Mucosa of descending colon (tissue), 3 donors: ENCODE results near the gene KRTAP2-2. TPM values are rescaled to one million over a fixed set of nuclear protein-coding genes. Genes with fewer than 3 reads are reported as not detected.

Experiments
- ATAC-seq: fragments of 200-7000 bp; cut with Tn5 transposase; one replicate; pipeline ENCODE4 v1.9.1; 2020; ENCODE audit warnings: mild to moderate bottlenecking, moderate library complexity
- DNase-seq, 3 donors: peaks; one replicate each; pipeline ENCODE4 v3.0.0-alpha.2; 2020
- H3K36me3 ChIP-seq: fragments of 200-600 bp; one replicate; pipeline ENCODE4 v1.8.0; 2021; ENCODE audit warnings: low read depth, mild to moderate bottlenecking
- H3K4me1 ChIP-seq: fragments of 200-600 bp; one replicate; pipeline ENCODE4 v1.8.0; 2021; ENCODE audit warnings: low read depth, mild to moderate bottlenecking
- H3K4me3 ChIP-seq: fragments of 200-600 bp; one replicate; pipeline ENCODE4 v1.8.0; 2021; ENCODE audit warnings: mild to moderate bottlenecking
- H3K9me3 ChIP-seq: fragments of 200-600 bp; one replicate; pipeline ENCODE4 v1.8.0; 2021; ENCODE audit warnings: mild to moderate bottlenecking
- CTCF ChIP-seq: fragments of 200-600 bp; IDR thresholded peaks from one replicate; pipeline ENCODE4 v1.8.0; 2022; ENCODE audit warnings: antibody characterized with exemption, mild to moderate bottlenecking
- intact Hi-C, 2 donors: fragments of 100-400 bp; cut with DNase I in 1 of 2; cut with micrococcal nuclease in 1 of 2; formaldehyde crosslinking; loops; one replicate each; pipeline versions ENCODE4 v1.11.0 to v1.11.1; 2022; cut with DNase I, micrococcal nuclease
- total RNA-seq, 3 donors: library from RNA; stranded (reverse); fragmentation: NEBNext Ultra II Directional in 2 of 3; extraction: Animal tissue kit (Norgen Biotek cat#: 25700) in 2 of 3; gene quantifications; one replicate each; pipeline versions ENCODE4 v1.2.1 to v1.2.4, GENCODE V29; 2021 to 2023
- donor health status: DM: no; HTN: no; CAD: no; lungs with moderate emphysema.
- donor health status: DM: no; HTN: no; CAD: no.
- donor health status: DM: no; HTN: yes; CAD: no.

The KRTAP2-2 gene
- total RNA-seq, 3 donors from 2014 or later = not detected

GRCh38 chr17:41024697-41025096 is 30.3 kb downstream of the KRTAP2-2 start:
- intact Hi-C loops = no loop called here
- TF ChIP-seq CTCF = no peak
- no peaks in the 10 kb centered on the region for H3K4me1 ChIP-seq
- no peak overlapping the region for H3K4me3 ChIP-seq
- H3K36me3 ChIP-seq = no peaks in the 10 kb centered on the region
- DNase-seq = no peak
- ATAC-seq = no peak
- no peaks in the 10 kb centered on the region for H3K9me3 ChIP-seq

- H3K4me1 ChIP-seq = no peaks in the 10 kb centered on the region
- intact Hi-C loops = no loop called here
- no peaks in the 10 kb centered on the region for H3K36me3 ChIP-seq
- no peak overlapping the region for H3K4me3 ChIP-seq
- ATAC-seq (no peak), DNase-seq (no peak)
- no peak for TF ChIP-seq CTCF
- no peaks in the 10 kb centered on the region for H3K9me3 ChIP-seq
Observed at GRCh38 chr17:41020336-41020735, 34.7 kb downstream of the KRTAP2-2 start.

- DNase-seq = no peak
- no peaks in the 10 kb centered on the region for H3K9me3 ChIP-seq
- no peak for ATAC-seq
- no peaks in the 10 kb centered on the region for H3K36me3 ChIP-seq
- intact Hi-C loops = no loop called here
- TF ChIP-seq CTCF = no peak
- H3K4me1 ChIP-seq = no peaks in the 10 kb centered on the region
- no peak overlapping the region for H3K4me3 ChIP-seq
Observed at GRCh38 chr17:41019415-41019814, 35.6 kb downstream of the KRTAP2-2 start.

GRCh38 chr17:41018541-41018940 is 36.5 kb downstream of the KRTAP2-2 start:
- Histone ChIP-seq H3K36me3 (no peaks in the 10 kb centered on the region), H3K9me3 (no peaks in the 10 kb centered on the region), H3K4me1 (no peaks in the 10 kb centered on the region), H3K4me3 (no peak overlapping the region)
- intact Hi-C loops = no loop called here
- ATAC-seq (no peak), DNase-seq (no peak)
- TF ChIP-seq CTCF = no peak

GRCh38 chr17:41016578-41017215 is 38.3 kb downstream of the KRTAP2-2 start:
- Histone ChIP-seq H3K9me3 (no peaks in the 10 kb centered on the region), H3K4me3 (no peak overlapping the region), H3K36me3 (no peaks in the 10 kb centered on the region), H3K4me1 (no peaks in the 10 kb centered on the region)
- intact Hi-C loops = no loop called here
- no peak for TF ChIP-seq CTCF
- DNase-seq (no peak), ATAC-seq (no peak)

- no peak for DNase-seq
- Histone ChIP-seq H3K4me3 (no peak overlapping the region), H3K36me3 (no peaks in the 10 kb centered on the region), H3K4me1 (no peaks in the 10 kb centered on the region), H3K9me3 (no peaks in the 10 kb centered on the region)
- no peak for ATAC-seq
- intact Hi-C loops = no loop called here
- no peak for TF ChIP-seq CTCF
Observed at GRCh38 chr17:41015454-41015853, 39.6 kb downstream of the KRTAP2-2 start.
